Measurements from ENCODE around the gene COPS4.
"Not testable (repeated sequence)": the region's sequence is repeated elsewhere in the genome, so short reads cannot be mapped to it uniquely, and the experiment has no call there.

COPS4 gene

DNA sequence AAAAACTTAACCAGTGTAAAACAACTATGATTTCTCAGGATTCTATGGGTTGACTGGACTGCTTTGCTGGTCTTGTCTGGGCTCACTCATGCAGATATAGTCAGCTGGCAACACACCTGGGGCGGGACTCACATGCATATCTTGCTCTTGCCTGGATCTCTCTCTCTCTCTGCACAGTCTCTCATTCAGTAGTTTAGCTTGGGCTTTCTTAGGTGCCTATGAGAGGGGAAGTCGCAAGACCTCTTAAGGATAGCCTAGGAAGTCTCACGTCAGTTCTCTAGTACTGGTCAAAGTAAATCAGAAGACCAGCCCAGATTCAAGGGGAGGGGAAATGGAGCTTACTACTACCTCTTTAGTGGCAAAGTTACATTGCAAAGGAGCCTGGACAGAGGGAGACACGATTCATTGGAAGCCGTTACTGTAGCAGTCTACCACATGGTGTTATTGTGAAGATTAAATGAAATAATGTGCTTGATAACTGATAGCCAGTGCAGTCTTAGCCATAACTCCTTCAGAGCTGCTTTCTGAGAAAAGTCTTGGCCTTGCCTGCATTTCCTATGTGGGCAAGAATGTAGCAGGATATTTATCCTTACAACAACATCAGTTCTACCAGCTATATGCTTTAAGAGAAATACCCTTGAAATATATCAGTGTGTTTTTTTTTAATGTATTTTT is 2.1 kb downstream of the COPS4 start:
- peaks cover 35% of the 10 kb centered on the region for H3K4me1 Mint-ChIP-seq
- ATAC-seq (replicated peaks; ENCODE audit: extremely low read depth, poor library complexity, severe bottlenecking) = no peak
- no peaks in the 10 kb centered on the region for H3K9me3 Mint-ChIP-seq
- peaks cover 17% of the 10 kb centered on the region for H3K36me3 Mint-ChIP-seq (ENCODE audit: insufficient read depth)
- H3K27ac Mint-ChIP-seq (ENCODE audit: low read depth) = no peak overlapping the region
- DNase-seq (ENCODE audit: low spot score in 2 of 2) = no peak
- H3K27me3 Mint-ChIP-seq = no peaks in the 10 kb centered on the region
- peak overlapping the region; percentile 12 for H3K4me3 Mint-ChIP-seq

DNA sequence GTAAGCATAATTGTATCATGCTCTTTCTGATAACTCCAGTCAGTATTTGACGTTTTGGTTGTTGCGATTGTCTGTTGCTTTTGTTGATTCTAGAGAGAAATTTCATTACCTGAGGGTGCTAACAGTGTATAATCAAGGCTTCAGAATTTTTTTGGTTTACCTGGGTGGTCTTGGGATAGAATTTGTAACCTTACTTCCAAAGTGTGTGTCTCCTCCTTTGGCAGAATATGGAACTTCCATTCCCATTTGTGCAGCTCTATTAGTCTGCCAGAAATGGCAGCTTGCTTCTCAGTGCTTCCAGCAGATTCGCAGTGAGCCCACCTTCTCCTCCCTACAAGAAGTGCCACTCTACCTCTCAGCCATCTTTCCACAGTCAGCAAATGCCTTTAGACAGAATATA is 5.3 kb downstream of the COPS4 start:
- Mint-ChIP-seq H3K9me3 (no peaks in the 10 kb centered on the region), H3K4me1 (peaks cover 35% of the 10 kb centered on the region), H3K27ac (ENCODE audit: low read depth) (no peak overlapping the region), H3K4me3 (no peak overlapping the region), H3K27me3 (no peaks in the 10 kb centered on the region), H3K36me3 (ENCODE audit: insufficient read depth) (peaks cover 8% of the 10 kb centered on the region)
- no peak for DNase-seq (ENCODE audit: low spot score in 2 of 2)
- no peak for ATAC-seq (replicated peaks; ENCODE audit: extremely low read depth, poor library complexity, severe bottlenecking)

DNA sequence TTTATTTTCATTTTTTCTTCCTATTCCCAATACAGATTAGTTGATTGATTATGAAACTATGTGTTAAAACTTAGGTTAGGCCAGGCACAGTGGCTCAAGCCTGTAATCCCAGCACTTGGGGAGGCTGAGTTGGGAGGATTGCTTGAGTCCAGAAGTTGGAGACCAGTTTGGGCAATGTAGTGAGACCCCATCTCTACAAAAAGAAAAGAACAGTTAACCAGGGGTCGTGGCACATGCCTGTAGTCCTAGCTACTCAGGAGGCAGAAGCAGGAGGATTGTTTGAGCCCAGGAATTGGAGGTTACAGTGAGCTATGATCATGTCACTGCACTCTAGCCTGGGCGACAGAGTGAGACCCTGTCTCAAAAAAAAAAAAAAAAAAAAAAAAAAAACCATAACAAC is 8.2 kb downstream of the COPS4 start:
- not testable (repeated sequence) for H3K36me3 Mint-ChIP-seq (ENCODE audit: insufficient read depth); H3K27me3 Mint-ChIP-seq; H3K9me3 Mint-ChIP-seq; H3K27ac Mint-ChIP-seq (ENCODE audit: low read depth); DNase-seq (ENCODE audit: low spot score in 2 of 2); ATAC-seq (replicated peaks; ENCODE audit: extremely low read depth, poor library complexity, severe bottlenecking); H3K4me3 Mint-ChIP-seq
- peaks cover 16% of the 10 kb centered on the region for H3K4me1 Mint-ChIP-seq

DNA sequence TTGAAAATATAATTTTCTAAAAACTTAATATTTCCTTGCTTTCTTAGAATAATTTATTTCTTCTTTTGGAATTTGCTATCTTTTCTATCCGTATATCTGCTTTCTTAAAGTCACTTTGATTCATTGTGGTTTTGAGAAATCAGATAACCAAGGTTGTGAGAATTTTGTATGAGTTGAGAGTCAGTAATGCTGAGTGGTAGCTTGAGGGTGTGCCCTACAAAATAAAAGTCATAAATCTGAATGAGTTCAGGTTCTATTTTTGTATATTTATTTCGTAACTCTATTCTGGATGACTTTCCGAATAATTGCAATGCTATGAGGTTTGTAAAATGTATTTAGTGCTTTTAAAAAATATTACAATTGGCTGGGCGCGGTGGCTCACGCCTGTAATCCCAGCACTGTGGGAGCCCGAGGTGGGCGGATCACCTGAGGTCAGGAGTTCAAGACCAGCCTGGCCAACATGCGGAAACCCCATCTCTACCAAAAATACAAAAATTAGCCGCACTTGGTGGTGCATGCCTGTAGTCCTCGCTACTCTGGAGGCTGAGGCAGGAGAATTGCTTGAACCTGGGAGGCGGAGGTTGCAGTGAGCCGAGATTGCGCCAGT is 8.9 kb downstream of the COPS4 start:
- H3K27ac Mint-ChIP-seq (ENCODE audit: low read depth) = no peak overlapping the region
- H3K9me3 Mint-ChIP-seq = no peaks in the 10 kb centered on the region
- peaks cover 12% of the 10 kb centered on the region for H3K36me3 Mint-ChIP-seq (ENCODE audit: insufficient read depth)
- H3K4me1 Mint-ChIP-seq = peaks cover 16% of the 10 kb centered on the region
- no peak overlapping the region for H3K4me3 Mint-ChIP-seq
- H3K27me3 Mint-ChIP-seq = no peaks in the 10 kb centered on the region
- DNase-seq (ENCODE audit: low spot score in 2 of 2) (no peak), ATAC-seq (replicated peaks; ENCODE audit: extremely low read depth, poor library complexity, severe bottlenecking) (no peak)

DNA sequence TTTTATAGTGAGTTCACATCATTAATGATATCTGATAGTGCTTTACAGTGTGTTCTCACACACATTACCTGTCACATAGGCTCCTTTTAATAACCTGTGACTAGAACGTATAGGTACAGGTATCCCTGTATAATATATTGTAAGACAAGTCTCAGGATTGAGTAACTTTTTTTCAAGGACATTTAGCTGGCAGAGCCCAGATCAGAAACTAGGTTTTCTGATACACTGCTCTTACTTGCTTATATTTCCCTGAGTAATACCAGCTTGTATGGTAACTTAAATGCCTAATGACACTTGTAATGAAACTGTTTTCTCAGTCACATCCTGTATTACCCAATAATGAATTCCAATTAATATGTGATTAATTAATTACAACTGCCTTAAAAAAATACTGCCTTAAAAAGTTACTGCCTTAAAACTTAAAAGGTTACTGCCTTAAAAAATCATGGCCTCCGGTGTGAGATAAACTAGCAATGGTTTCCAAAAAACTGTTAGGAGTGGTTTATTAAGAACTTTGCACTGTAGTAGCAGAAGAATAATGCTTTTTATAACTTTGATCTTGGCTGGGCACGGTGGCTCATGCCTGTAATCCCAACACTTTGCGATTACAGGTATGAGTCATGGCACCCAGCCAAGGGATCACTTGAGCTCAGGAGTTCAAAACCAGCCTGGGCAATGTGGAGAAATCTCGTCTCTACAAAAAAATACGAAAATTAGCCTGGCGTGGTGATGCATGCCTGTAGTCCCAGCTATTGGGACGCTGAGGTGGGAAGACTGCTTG is 11.9 kb downstream of the COPS4 start:
- ATAC-seq (replicated peaks; ENCODE audit: extremely low read depth, poor library complexity, severe bottlenecking) = no peak
- Mint-ChIP-seq H3K4me3 (no peak overlapping the region), H3K4me1 (peaks cover 4% of the 10 kb centered on the region), H3K27ac (ENCODE audit: low read depth) (no peak overlapping the region), H3K9me3 (no peaks in the 10 kb centered on the region), H3K36me3 (ENCODE audit: insufficient read depth) (peaks cover 25% of the 10 kb centered on the region), H3K27me3 (no peaks in the 10 kb centered on the region)
- DNase-seq (ENCODE audit: low spot score in 2 of 2) = no peak

DNA sequence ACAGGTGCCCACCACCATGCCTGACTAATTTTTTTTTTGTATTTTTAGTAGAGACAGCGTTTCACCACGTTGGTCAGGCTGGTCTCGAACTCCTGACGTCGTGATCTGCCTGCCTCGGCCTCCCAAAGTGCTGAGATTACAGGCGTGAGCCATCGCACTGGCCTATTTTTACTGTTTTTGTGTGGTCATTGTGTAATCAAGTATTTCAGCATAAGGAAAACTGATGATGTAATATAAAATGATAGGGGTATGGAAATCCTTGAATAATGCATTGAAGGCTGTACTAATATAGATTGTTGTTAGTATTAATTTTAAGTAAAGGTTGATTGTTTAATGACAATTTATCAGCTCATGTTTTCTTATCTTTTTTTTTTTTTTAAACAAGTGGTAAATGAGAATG is 13.8 kb downstream of the COPS4 start:
- peaks cover 32% of the 10 kb centered on the region for H3K36me3 Mint-ChIP-seq (ENCODE audit: insufficient read depth)
- ATAC-seq (replicated peaks; ENCODE audit: extremely low read depth, poor library complexity, severe bottlenecking); H3K27ac Mint-ChIP-seq (ENCODE audit: low read depth); H3K9me3 Mint-ChIP-seq; H3K4me1 Mint-ChIP-seq; H3K27me3 Mint-ChIP-seq; DNase-seq (ENCODE audit: low spot score in 2 of 2); H3K4me3 Mint-ChIP-seq: not testable (repeated sequence)

DNA sequence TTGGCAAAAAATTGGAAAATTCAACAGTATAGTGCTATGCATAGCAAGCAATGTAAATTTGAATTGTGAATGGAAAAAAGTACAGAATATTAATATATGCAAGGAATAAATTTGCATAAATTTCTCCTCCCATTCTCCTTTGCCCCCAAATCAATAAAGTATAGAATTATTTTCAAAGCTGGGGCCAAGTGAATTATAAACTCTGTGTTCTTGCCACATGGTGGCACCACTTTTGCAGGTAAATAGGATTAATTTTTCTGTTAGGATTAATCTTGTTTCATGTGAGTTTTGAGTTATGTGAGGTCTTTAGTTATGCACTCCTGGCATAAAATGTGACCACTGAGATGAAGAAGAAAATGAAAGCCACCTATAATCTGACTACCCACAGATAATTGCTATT is 19.9 kb downstream of the COPS4 start:
- Mint-ChIP-seq H3K27me3 (no peaks in the 10 kb centered on the region), H3K27ac (ENCODE audit: low read depth) (no peak overlapping the region), H3K4me3 (no peak overlapping the region), H3K9me3 (no peaks in the 10 kb centered on the region), H3K36me3 (ENCODE audit: insufficient read depth) (peaks cover 46% of the 10 kb centered on the region), H3K4me1 (no peaks in the 10 kb centered on the region)
- ATAC-seq (replicated peaks; ENCODE audit: extremely low read depth, poor library complexity, severe bottlenecking) (no peak), DNase-seq (ENCODE audit: low spot score in 2 of 2) (no peak)

DNA sequence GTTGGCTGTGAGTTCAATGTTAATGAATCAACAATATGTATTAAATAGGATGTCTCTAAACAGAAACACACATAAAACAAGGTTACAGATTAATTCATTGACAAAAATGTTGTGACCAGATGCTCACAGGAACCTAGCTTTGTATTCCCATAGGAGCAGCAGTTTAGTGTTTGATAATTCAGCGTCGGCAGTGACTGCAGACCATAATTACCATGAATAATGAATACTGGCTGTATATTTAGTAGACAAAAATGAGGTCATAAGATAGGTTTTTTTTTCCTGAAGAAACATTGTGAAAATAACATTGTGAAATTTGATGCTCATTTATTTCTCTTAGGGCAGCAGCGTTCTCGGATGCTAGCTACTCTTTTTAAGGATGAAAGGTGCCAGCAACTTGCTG is 27.8 kb downstream of the COPS4 start:
- H3K27me3 Mint-ChIP-seq = no peaks in the 10 kb centered on the region
- DNase-seq (ENCODE audit: low spot score in 2 of 2) = no peak
- H3K27ac Mint-ChIP-seq (ENCODE audit: low read depth) = no peak overlapping the region
- H3K4me3 Mint-ChIP-seq = no peak overlapping the region
- ATAC-seq (replicated peaks; ENCODE audit: extremely low read depth, poor library complexity, severe bottlenecking) = no peak
- H3K36me3 Mint-ChIP-seq (ENCODE audit: insufficient read depth) = peaks cover 59% of the 10 kb centered on the region
- no peaks in the 10 kb centered on the region for H3K9me3 Mint-ChIP-seq
- H3K4me1 Mint-ChIP-seq = no peaks in the 10 kb centered on the region

DNA sequence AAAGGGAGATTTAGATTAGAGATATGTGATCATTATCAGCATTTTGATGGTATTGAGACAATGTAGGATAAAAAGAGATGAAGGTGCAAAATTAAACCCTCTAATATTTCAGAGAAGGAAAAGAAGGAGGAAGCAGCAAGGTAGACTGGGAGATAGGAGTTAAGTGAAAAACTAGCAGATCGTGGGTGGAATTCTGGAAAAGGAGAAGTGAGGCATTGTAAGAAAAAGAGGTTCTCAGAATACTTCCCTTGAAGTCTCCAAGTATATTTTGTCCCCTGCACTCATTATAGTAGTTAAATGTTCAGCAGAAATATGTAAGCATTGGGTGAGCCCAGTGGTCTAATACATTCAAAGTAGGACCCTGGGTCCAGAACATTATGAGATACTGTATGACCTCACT is 30.3 kb downstream of the COPS4 start:
- ATAC-seq (replicated peaks; ENCODE audit: extremely low read depth, poor library complexity, severe bottlenecking) = no peak
- H3K4me1 Mint-ChIP-seq = no peaks in the 10 kb centered on the region
- no peaks in the 10 kb centered on the region for H3K9me3 Mint-ChIP-seq
- H3K27ac Mint-ChIP-seq (ENCODE audit: low read depth) = no peak overlapping the region
- no peaks in the 10 kb centered on the region for H3K27me3 Mint-ChIP-seq
- DNase-seq (ENCODE audit: low spot score in 2 of 2) = no peak
- H3K4me3 Mint-ChIP-seq = no peak overlapping the region
- H3K36me3 Mint-ChIP-seq (ENCODE audit: insufficient read depth) = peaks cover 61% of the 10 kb centered on the region

DNA sequence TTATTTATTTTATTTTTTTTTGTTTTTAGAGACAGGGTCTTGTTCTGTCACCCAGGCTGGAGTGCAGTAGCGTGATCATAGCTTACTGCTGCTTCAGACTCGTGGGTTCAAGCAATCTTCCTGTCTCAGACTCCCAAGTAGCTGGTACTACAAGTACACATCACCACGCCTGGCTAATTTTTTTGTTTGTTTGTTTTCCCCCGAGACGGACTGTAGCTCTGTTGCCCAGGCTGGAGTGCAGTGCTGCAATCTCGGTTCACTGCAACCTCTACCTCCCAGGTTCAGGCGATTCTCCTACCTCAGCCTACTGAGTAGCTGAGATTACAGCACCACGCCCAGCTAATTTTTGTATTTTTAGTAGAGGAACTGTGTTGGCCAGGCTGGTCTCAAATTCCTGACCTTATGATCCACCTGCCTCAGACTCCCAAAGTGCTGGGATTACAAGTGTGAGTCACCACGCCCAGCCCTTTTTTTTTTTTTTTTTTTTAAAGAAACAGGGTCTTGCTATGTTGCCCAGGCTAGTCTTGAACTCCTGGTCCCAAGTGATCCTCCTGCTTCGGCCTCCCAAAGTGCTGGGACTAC is 32.2 kb downstream of the COPS4 start:
- Mint-ChIP-seq H3K27ac (ENCODE audit: low read depth) (no peak overlapping the region), H3K27me3 (no peaks in the 10 kb centered on the region), H3K36me3 (ENCODE audit: insufficient read depth) (peaks cover 53% of the 10 kb centered on the region), H3K9me3 (no peaks in the 10 kb centered on the region), H3K4me3 (no peak overlapping the region), H3K4me1 (no peaks in the 10 kb centered on the region)
- no peak for ATAC-seq (replicated peaks; ENCODE audit: extremely low read depth, poor library complexity, severe bottlenecking)
- DNase-seq (ENCODE audit: low spot score in 2 of 2) = no peak

DNA sequence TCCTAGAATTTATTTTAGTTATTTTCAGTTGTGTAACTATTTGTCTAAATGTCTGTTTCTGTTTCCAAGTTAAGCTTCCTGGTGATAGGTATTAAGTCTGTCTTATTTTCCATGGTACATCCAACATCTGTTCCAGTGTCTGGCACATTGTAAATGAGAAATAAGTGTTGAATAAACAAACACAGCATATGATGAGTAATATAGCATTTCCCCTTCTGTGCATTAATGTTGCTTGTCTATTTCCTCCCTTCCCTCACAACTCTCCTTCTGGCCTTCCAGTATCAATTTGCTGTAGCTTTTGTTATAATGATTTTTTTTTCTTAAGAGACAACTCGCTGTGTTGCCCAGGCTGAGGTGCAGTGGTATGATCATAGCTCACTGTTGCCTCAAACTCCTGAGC is 36.1 kb downstream of the COPS4 start:
- Mint-ChIP-seq H3K27ac (ENCODE audit: low read depth) (peak overlapping the region; percentile 12), H3K4me3 (no peak overlapping the region), H3K27me3 (no peaks in the 10 kb centered on the region), H3K36me3 (ENCODE audit: insufficient read depth) (peaks cover 41% of the 10 kb centered on the region), H3K9me3 (no peaks in the 10 kb centered on the region), H3K4me1 (peaks cover 5% of the 10 kb centered on the region)
- ATAC-seq (replicated peaks; ENCODE audit: extremely low read depth, poor library complexity, severe bottlenecking) (no peak), DNase-seq (ENCODE audit: low spot score in 2 of 2) (no peak)

DNA sequence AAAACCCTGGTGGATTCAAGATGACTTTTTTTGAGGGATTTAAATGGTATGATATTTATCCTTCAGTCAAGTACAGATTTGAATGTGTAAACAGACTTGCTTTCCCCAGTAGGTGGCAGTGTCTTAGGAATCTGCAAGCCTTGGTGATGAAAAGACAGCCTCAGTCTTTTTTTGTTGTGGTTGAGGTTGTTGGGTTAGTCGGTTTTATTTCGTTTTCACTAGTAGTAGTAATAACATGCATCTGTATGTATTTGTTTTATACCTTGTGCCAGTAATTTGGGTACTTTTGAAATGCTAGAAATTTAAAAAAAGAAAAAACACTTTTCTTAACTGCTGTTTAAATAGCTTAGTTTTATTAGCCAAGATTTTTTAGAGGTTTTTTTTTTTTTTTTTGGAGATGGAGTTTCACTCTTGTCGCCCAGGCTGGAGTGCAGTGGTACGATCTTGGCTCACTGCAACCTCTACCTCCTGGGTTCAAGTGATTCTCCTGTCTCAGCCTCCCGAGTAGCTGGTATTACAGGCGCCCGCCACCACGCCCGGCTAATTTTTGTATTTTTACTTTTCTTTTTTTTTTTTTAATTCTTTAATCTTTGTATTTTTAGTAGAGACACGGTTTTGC is 39.2 kb downstream of the COPS4 start:
- Mint-ChIP-seq H3K9me3 (no peaks in the 10 kb centered on the region), H3K4me3 (peak overlapping the region; percentile 45), H3K4me1 (peaks cover 20% of the 10 kb centered on the region), H3K27me3 (no peaks in the 10 kb centered on the region), H3K27ac (ENCODE audit: low read depth) (no peak overlapping the region), H3K36me3 (ENCODE audit: insufficient read depth) (peaks cover 28% of the 10 kb centered on the region)
- DNase-seq (ENCODE audit: low spot score in 2 of 2) (peak in 1 of 2 donors; percentile 66), ATAC-seq (replicated peaks; ENCODE audit: extremely low read depth, poor library complexity, severe bottlenecking) (peak; percentile 93)
